HEK293 (cell line): Measurements from ENCODE around the gene HOXD11.

Experiments
- GLIS2 ChIP-seq: fragments of 450-650 bp; formaldehyde crosslinking; IDR thresholded peaks from 2 replicates; pipeline ENCODE4 v1.5.1; 2016; ENCODE audit warnings: missing biosample characterization, missing genetic modification characterization
- HOXC10 ChIP-seq: sonication (generic); formaldehyde crosslinking; IDR thresholded peaks from 2 replicates; pipeline ENCODE4 v1.8.1; 2023; ENCODE audit warnings: mild to moderate bottlenecking, missing genetic modification reagents
- KLF9 ChIP-seq: fragments of 450-650 bp; formaldehyde crosslinking; IDR thresholded peaks from 2 replicates; pipeline ENCODE4 v1.5.1; 2016; ENCODE audit warnings: missing biosample characterization, missing genetic modification characterization, low read depth
- PRDM2 ChIP-seq: fragments of 450-650 bp; formaldehyde crosslinking; IDR thresholded peaks from 2 replicates; pipeline ENCODE4 v1.5.1; 2016; ENCODE audit warnings: missing biosample characterization, missing genetic modification characterization, borderline replicate concordance
- SALL2 ChIP-seq: fragments of 450-650 bp; formaldehyde crosslinking; IDR thresholded peaks from 2 replicates; pipeline ENCODE4 v1.5.0; 2017; ENCODE audit warnings: missing biosample characterization, mild to moderate bottlenecking, missing genetic modification characterization, borderline replicate concordance
- WT1 ChIP-seq: fragments of 450-650 bp; formaldehyde crosslinking; IDR thresholded peaks from 2 replicates; pipeline ENCODE4 v1.5.1; 2016; ENCODE audit warnings: missing biosample characterization, missing genetic modification characterization
- ZNF140 ChIP-seq: fragments of 450-650 bp; formaldehyde crosslinking; IDR thresholded peaks from 2 replicates; pipeline ENCODE4 v1.5.1; 2016; ENCODE audit warnings: missing biosample characterization, missing genetic modification characterization
- ZNF23 ChIP-seq: fragments of 450-650 bp; formaldehyde crosslinking; IDR thresholded peaks from 2 replicates; pipeline ENCODE4 v1.5.1; 2016; ENCODE audit warnings: missing biosample characterization, missing genetic modification characterization, borderline replicate concordance
- ZNF266 ChIP-seq: fragments of 450-650 bp; formaldehyde crosslinking; IDR thresholded peaks from 2 replicates; pipeline ENCODE4 v1.5.1; 2016; ENCODE audit warnings: missing biosample characterization, missing genetic modification characterization, low read depth
- ZNF280C ChIP-seq: fragments of 450-650 bp; formaldehyde crosslinking; IDR thresholded peaks from 2 replicates; pipeline ENCODE4 v1.5.1; 2016; ENCODE audit warnings: missing biosample characterization, missing genetic modification characterization
- ZNF416 ChIP-seq: fragments of 450-650 bp; formaldehyde crosslinking; IDR thresholded peaks from 2 replicates; pipeline ENCODE4 v1.5.1; 2016; ENCODE audit warnings: missing biosample characterization, missing genetic modification characterization
- ZNF423 ChIP-seq: fragments of 450-650 bp; formaldehyde crosslinking; IDR thresholded peaks from 2 replicates; pipeline ENCODE4 v1.5.1; 2016; ENCODE audit warnings: missing biosample characterization, missing genetic modification characterization
- ZNF449 ChIP-seq: fragments of 450-650 bp; formaldehyde crosslinking; IDR thresholded peaks from 2 replicates; pipeline ENCODE4 v1.5.1; 2017; ENCODE audit warnings: missing biosample characterization, mild to moderate bottlenecking, missing genetic modification characterization, moderate library complexity
- ZNF473 ChIP-seq: fragments of 450-650 bp; formaldehyde crosslinking; IDR thresholded peaks from 2 replicates; pipeline ENCODE4 v1.5.1; 2017; ENCODE audit warnings: missing biosample characterization, missing genetic modification characterization
- ZNF501 ChIP-seq: fragments of 450-650 bp; formaldehyde crosslinking; IDR thresholded peaks from 2 replicates; pipeline ENCODE4 v1.5.1; 2016; ENCODE audit warnings: missing biosample characterization, missing genetic modification characterization
- ZNF530 ChIP-seq: fragments of 450-650 bp; formaldehyde crosslinking; IDR thresholded peaks from 2 replicates; pipeline ENCODE4 v1.5.1; 2016; ENCODE audit warnings: low read depth, missing biosample characterization, missing genetic modification characterization
- ZNF692 ChIP-seq: fragments of 450-650 bp; formaldehyde crosslinking; IDR thresholded peaks from 2 replicates; pipeline ENCODE4 v1.5.1; 2016; ENCODE audit warnings: missing biosample characterization, missing genetic modification characterization
- ZNF704 ChIP-seq: fragments of 450-650 bp; formaldehyde crosslinking; IDR thresholded peaks from 2 replicates; pipeline ENCODE4 v1.5.1; 2016; ENCODE audit warnings: missing biosample characterization, missing genetic modification characterization
- ZNF707 ChIP-seq: fragments of 450-650 bp; formaldehyde crosslinking; IDR thresholded peaks from 2 replicates; pipeline ENCODE4 v1.5.1; 2016; ENCODE audit warnings: missing biosample characterization, missing genetic modification characterization
- ZNF747 ChIP-seq: fragments of 450-650 bp; formaldehyde crosslinking; IDR thresholded peaks from 2 replicates; pipeline ENCODE4 v1.5.1; 2016; ENCODE audit warnings: missing biosample characterization, missing genetic modification characterization
- ZXDB ChIP-seq: fragments of 450-650 bp; formaldehyde crosslinking; IDR thresholded peaks from 2 replicates; pipeline ENCODE4 v1.5.1; 2016; ENCODE audit warnings: missing biosample characterization, missing genetic modification characterization

HOXD11 gene

GRCh38 chr2:176079831-176080539 is 27.1 kb upstream of the HOXD11 start (continued):
- TF ChIP-seq ZNF266 (tag by site-specific recombination) (no peak), ZNF23 (tag by site-specific recombination) (no peak), ZNF140 (no peak), WT1 (tag by site-specific recombination) (no peak), GLIS2 (tag by site-specific recombination) (peak; percentile 85), ZNF449 (tag by site-specific recombination) (no peak; the same call in 1 of the 2 replicates), ZNF423 (tag by site-specific recombination) (0 out of 2 replicates have a peak, but pooled peaks have one; percentile 33), ZNF530 (no peak), ZNF416 (tag by site-specific recombination) (no peak), SALL2 (no peak), HOXC10 (CRISPR knock-in tag) (no peak), ZNF501 (tag by site-specific recombination) (no peak), PRDM2 (tag by site-specific recombination) (no peak), ZNF704 (tag by site-specific recombination) (no peak), ZNF692 (tag by site-specific recombination) (peak; percentile 39), ZNF473 (tag by site-specific recombination) (no peak), ZNF747 (no peak), KLF9 (tag by site-specific recombination) (no peak), ZNF280C (no peak), ZNF707 (tag by site-specific recombination) (no peak), ZXDB (tag by site-specific recombination) (no peak)
